ENCODE results near the gene LHFPL3.

GRCh38 chr7:104843198-104843597 is 514.8 kb downstream of the LHFPL3 start:
- TF ChIP-seq, protein P1, sequence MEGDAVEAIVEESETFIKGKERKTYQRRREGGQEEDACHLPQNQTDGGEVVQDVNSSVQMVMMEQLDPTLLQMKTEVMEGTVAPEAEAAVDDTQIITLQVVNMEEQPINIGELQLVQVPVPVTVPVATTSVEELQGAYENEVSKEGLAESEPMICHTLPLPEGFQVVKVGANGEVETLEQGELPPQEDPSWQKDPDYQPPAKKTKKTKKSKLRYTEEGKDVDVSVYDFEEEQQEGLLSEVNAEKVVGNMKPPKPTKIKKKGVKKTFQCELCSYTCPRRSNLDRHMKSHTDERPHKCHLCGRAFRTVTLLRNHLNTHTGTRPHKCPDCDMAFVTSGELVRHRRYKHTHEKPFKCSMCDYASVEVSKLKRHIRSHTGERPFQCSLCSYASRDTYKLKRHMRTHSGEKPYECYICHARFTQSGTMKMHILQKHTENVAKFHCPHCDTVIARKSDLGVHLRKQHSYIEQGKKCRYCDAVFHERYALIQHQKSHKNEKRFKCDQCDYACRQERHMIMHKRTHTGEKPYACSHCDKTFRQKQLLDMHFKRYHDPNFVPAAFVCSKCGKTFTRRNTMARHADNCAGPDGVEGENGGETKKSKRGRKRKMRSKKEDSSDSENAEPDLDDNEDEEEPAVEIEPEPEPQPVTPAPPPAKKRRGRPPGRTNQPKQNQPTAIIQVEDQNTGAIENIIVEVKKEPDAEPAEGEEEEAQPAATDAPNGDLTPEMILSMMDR (IDR thresholded peaks at IDR 0.05), result no peak
- TF ChIP-seq POLR2A (IDR thresholded peaks at IDR 0.05), result no peak

All from adrenal gland (tissue), 5 donors.